OCI-LY7 (cell line): ENCODE measurements around the gene MS4A15. TPM values are rescaled to one million over a fixed set of nuclear protein-coding genes. Genes with fewer than 3 reads are reported as not detected.

Experiments used
- BruUV-seq: library from RNA; stranded (reverse); fragments of 400-500 nt; replicated peaks from 2 replicates; lab custom pipeline; 2021; lab: Mats Ljungman, UMichigan
- CTCF ChIA-PET: fragments of 300-600 bp; sonication (Branson Sonifier 250); formaldehyde crosslinking; loops from one replicate; lab custom pipeline; 2022; ENCODE audit warnings: antibody characterized with exemption; ENCODE audit not compliant: unreplicated experiment; lab: Charles Lee
- POLR2A ChIA-PET: fragments of 300-600 bp; sonication (Branson Sonifier 250); formaldehyde crosslinking; loops from one replicate; lab custom pipeline; 2022; ENCODE audit warnings: antibody characterized with exemption; lab: Charles Lee
- DNase-seq: peaks from one replicate; pipeline ENCODE4 v3.0.0-alpha.2; 2015; ENCODE audit warnings: low spot score
- H2AFZ ChIP-seq: fragments of 200-600 bp; sonication (generic), shearing (Covaris generic); 2 replicates; pipeline ENCODE4 v1.6.1; 2014; ENCODE audit warnings: mild to moderate bottlenecking, antibody characterized with exemption, low read length, moderate library complexity
- H3K27ac ChIP-seq: fragments of 200-600 bp; sonication (generic); 2 replicates; pipeline ENCODE4 v1.5.1; 2014; ENCODE audit warnings: mixed run types, low read depth, mild to moderate bottlenecking, moderate library complexity, low read length, inconsistent platforms; ENCODE audit not compliant: poor library complexity, severe bottlenecking
- H3K36me3 ChIP-seq: fragments of 200-600 bp; sonication (generic); 2 replicates; pipeline ENCODE4 v1.6.1; 2014; ENCODE audit warnings: mild to moderate bottlenecking, antibody characterized with exemption, low read length, moderate library complexity, mixed read lengths; ENCODE audit not compliant: insufficient read depth
- H3K4me1 ChIP-seq: fragments of 200-600 bp; sonication (generic); 2 replicates; pipeline ENCODE4 v1.5.1; 2014; ENCODE audit warnings: mild to moderate bottlenecking, low read length; ENCODE audit not compliant: insufficient read depth, poor library complexity, severe bottlenecking
- H3K4me2 ChIP-seq: fragments of 200-600 bp; sonication (generic); 2 replicates; pipeline ENCODE4 v1.6.1; 2014; ENCODE audit warnings: mild to moderate bottlenecking, low read length
- H3K4me3 ChIP-seq: fragments of 200-600 bp; sonication (generic); 2 replicates; pipeline ENCODE4 v1.5.1; 2014; ENCODE audit warnings: mild to moderate bottlenecking, low read depth, low read length; ENCODE audit not compliant: poor library complexity, severe bottlenecking
- H3K79me2 ChIP-seq: fragments of 200-600 bp; sonication (generic); 2 replicates; pipeline ENCODE4 v1.6.1; 2016; ENCODE audit warnings: low read depth, mild to moderate bottlenecking, low read length, moderate library complexity, mixed read lengths; ENCODE audit not compliant: insufficient read depth
- H3K9me2 ChIP-seq: fragments of 200-600 bp; sonication (generic); 2 replicates; pipeline ENCODE4 v1.6.1; 2016; ENCODE audit warnings: mild to moderate bottlenecking, low read length, mixed read lengths; ENCODE audit not compliant: insufficient read depth
- H3K9me3 ChIP-seq: fragments of 200-600 bp; sonication (generic); 2 replicates; pipeline ENCODE4 v1.6.1; 2014; ENCODE audit warnings: mild to moderate bottlenecking, mixed run types, low read length, mixed read lengths
- H4K20me1 ChIP-seq: fragments of 200-600 bp; sonication (generic); 2 replicates; pipeline ENCODE4 v1.6.1; 2014; ENCODE audit warnings: mild to moderate bottlenecking, antibody characterized with exemption, low read length, moderate library complexity, mixed read lengths; ENCODE audit not compliant: insufficient read depth
- EZH2phosphoT487 ChIP-seq: fragments of 200-600 bp; sonication (generic); IDR thresholded peaks from 2 replicates; pipeline ENCODE4 v1.6.1; 2018; ENCODE audit warnings: low read depth, borderline replicate concordance, mild to moderate bottlenecking, mixed run types, antibody characterized with exemption, low read length, moderate library complexity, mixed read lengths
- intact Hi-C: fragments of 100-400 bp; cut with micrococcal nuclease; formaldehyde crosslinking; loops from one replicate; pipeline ENCODE4 v1.10.0; 2022; ENCODE audit not compliant: unreplicated experiment
- total RNA-seq, 2 experiments: library from RNA; depleted of rRNA in 1 of 2; stranded (reverse); fragments of >200 nt in 1 of 2; shearing (Covaris generic) in 1 of 2; gene quantifications; 2 replicates each; pipeline ENCODE4 v1.2.3, GENCODE V29; 2014 to 2022
- TF ChIP-seq, protein P1 (sequence below): fragments of 200-600 bp; sonication (generic); conservative IDR thresholded peaks from 2 replicates; pipeline ENCODE4 v1.5.1; 2014; ENCODE audit warnings: mild to moderate bottlenecking, antibody characterized with exemption, low read length, moderate library complexity, mixed read lengths

Gene MS4A15
- total RNA-seq, 2 experiments from 2014 or later: not detected

- no peaks in the 10 kb centered on the region for H4K20me1 ChIP-seq
- H3K9me3 ChIP-seq: no peaks in the 10 kb centered on the region
- DNase-seq: no peak
- TF ChIP-seq, protein P1, sequence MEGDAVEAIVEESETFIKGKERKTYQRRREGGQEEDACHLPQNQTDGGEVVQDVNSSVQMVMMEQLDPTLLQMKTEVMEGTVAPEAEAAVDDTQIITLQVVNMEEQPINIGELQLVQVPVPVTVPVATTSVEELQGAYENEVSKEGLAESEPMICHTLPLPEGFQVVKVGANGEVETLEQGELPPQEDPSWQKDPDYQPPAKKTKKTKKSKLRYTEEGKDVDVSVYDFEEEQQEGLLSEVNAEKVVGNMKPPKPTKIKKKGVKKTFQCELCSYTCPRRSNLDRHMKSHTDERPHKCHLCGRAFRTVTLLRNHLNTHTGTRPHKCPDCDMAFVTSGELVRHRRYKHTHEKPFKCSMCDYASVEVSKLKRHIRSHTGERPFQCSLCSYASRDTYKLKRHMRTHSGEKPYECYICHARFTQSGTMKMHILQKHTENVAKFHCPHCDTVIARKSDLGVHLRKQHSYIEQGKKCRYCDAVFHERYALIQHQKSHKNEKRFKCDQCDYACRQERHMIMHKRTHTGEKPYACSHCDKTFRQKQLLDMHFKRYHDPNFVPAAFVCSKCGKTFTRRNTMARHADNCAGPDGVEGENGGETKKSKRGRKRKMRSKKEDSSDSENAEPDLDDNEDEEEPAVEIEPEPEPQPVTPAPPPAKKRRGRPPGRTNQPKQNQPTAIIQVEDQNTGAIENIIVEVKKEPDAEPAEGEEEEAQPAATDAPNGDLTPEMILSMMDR: no peak
- TF ChIP-seq EZH2phosphoT487: no peak
- H2AFZ ChIP-seq: no peak overlapping the region
- no peaks in the 10 kb centered on the region for H3K79me2 ChIP-seq
- H3K27ac ChIP-seq: no peak overlapping the region
- no peak overlapping the region for H3K4me2 ChIP-seq
- no peaks in the 10 kb centered on the region for H3K4me1 ChIP-seq
- no peak overlapping the region for H3K4me3 ChIP-seq
- ChIA-PET POLR2A (interaction anchor here (0.6 kb wide), 1 partner anchor 13 kb away, joined by 3 read pairs; no protein-coding TSS in a partner anchor), CTCF (no interaction called here)
- intact Hi-C loops: no loop called here
- H3K36me3 ChIP-seq: no peaks in the 10 kb centered on the region
- BruUV-seq: no TSS peak
- no peaks in the 10 kb centered on the region for H3K9me2 ChIP-seq
Measured at GRCh38 chr11:60788401-60789125, 31.9 kb downstream of the MS4A15 start.

DNA sequence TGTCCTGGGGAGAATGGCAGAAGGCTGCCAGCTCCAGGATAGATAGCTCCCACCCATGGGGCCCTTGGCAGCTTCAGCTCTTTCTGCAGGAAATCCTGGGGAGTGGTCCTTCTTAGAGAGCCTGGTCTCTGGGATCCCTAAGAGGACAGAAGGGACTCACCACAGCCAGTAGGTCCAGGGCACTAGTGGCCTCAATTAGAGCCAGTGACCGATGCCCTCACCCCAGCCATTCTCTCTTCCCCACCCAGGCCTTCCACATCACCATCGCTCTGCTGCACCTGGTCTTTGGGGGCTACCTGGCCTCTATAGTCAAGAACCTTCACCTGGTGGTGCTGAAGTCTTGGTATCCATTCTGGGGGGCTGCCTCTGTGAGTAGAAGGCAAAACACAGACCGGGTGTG, 34.1 kb downstream of the MS4A15 start:
- intact Hi-C loops: no loop called here
- no peaks in the 10 kb centered on the region for H3K79me2 ChIP-seq
- H3K27ac ChIP-seq: no peak overlapping the region
- ChIA-PET CTCF (no interaction called here), POLR2A (interaction anchor here (1.0 kb wide), 1 partner anchor 72 kb away, joined by 3 read pairs; no protein-coding TSS in a partner anchor)
- no peaks in the 10 kb centered on the region for H3K4me1 ChIP-seq
- H3K9me2 ChIP-seq: no peaks in the 10 kb centered on the region
- H3K4me3 ChIP-seq: no peak overlapping the region
- no peak overlapping the region for H2AFZ ChIP-seq
- H3K4me2 ChIP-seq: no peak overlapping the region
- H4K20me1 ChIP-seq: no peaks in the 10 kb centered on the region
- no TSS peak for BruUV-seq
- DNase-seq: no peak
- H3K9me3 ChIP-seq: no peaks in the 10 kb centered on the region
- H3K36me3 ChIP-seq: no peaks in the 10 kb centered on the region
- TF ChIP-seq, protein P1: no peak
- no peak for TF ChIP-seq EZH2phosphoT487
